Nephron (organoid): ENCODE data around the gene IGF2BP2.
"Not testable (repeated sequence)": the region's sequence is repeated elsewhere in the genome, so short reads cannot be mapped to it uniquely, and the experiment has no call there.

ENCODE experiments used
- H3K27ac Mint-ChIP-seq, 3 experiments: 2 replicates each; pipeline ENCODE4 v1.8.0; 2020; ENCODE audit warnings: mixed read lengths in 3 of 3, mild to moderate bottlenecking in 2 of 3, moderate library complexity in 1 of 3
- H3K27me3 Mint-ChIP-seq: 2 replicates; pipeline ENCODE4 v1.8.0; 2021; ENCODE audit warnings: low read depth, mild to moderate bottlenecking, moderate library complexity, mixed read lengths
- H3K36me3 Mint-ChIP-seq: 2 replicates; pipeline ENCODE4 v1.8.0; 2020; ENCODE audit warnings: low read depth, mixed read lengths
- H3K4me1 Mint-ChIP-seq: 2 replicates; pipeline ENCODE4 v1.8.0; 2020; ENCODE audit warnings: mixed read lengths
- H3K4me3 Mint-ChIP-seq, 3 experiments: 2 replicates each; pipeline ENCODE4 v1.8.0; 2020; ENCODE audit warnings: mild to moderate bottlenecking in 3 of 3, mixed read lengths in 3 of 3, moderate library complexity in 2 of 3
- H3K9me3 Mint-ChIP-seq: 2 replicates; pipeline ENCODE4 v1.8.0; 2020; ENCODE audit warnings: mixed read lengths
- TF ChIP-seq, protein P1 (sequence below), 3 experiments: fragments of 200-600 bp; sonication (generic); IDR thresholded peaks; one replicate each; pipeline ENCODE4 v1.5.0; 2021; ENCODE audit warnings: antibody characterized with exemption in 3 of 3; ENCODE audit not compliant: unreplicated experiment in 3 of 3

IGF2BP2 gene

DNA sequence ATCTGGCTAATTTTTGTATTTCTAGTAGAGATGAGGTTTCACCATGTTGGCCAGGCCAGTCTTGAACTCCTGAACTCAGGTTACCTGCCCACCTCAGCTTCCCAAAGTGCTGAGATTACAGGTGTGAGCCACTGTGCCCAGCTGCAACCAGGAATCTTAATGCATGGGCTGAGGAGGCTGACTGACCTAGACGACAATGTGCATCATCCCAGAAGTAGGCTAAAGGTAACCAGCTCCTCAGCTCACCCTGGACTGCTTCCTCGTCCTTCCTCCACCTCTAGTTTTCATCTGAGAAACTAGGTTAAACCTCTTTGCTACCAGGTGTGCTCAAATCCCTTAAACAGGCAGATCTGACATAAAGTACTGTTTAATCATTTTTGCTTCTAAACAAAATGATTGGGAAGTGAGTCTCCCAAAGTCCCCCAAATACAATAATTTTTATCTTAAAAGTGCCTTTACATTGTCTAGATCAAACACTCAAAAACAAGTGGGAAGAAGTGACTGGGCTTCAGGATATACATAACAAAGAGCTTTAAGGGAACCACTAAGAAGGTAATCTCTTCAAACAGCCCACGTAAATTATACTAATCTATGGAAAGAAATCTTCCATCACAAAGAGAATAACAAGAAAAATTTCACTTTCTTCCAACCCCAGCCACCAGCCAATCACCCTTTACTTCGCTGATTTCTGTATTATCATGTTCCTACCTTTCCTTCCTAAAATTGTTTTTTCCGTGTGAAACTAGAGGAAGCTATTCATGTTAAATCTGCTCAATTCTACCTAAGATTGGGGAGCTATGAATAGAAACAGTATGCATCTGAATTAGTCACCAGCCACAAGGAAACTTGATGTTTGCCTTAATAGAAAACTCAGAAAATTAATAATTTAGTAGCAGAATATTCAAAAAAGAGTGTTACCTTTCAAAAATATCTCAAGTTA is 34.7 kb downstream of the IGF2BP2 start:
- Mint-ChIP-seq H3K27ac (peak overlapping the region in 2 of 3 experiments; percentile 11 to 43), H3K9me3 (no peaks in the 10 kb centered on the region), H3K4me1 (peaks cover 30% of the 10 kb centered on the region), H3K27me3 (no peaks in the 10 kb centered on the region), H3K4me3 (no peak overlapping the region), H3K36me3 (peaks cover 13% of the 10 kb centered on the region)
- TF ChIP-seq, protein P1, sequence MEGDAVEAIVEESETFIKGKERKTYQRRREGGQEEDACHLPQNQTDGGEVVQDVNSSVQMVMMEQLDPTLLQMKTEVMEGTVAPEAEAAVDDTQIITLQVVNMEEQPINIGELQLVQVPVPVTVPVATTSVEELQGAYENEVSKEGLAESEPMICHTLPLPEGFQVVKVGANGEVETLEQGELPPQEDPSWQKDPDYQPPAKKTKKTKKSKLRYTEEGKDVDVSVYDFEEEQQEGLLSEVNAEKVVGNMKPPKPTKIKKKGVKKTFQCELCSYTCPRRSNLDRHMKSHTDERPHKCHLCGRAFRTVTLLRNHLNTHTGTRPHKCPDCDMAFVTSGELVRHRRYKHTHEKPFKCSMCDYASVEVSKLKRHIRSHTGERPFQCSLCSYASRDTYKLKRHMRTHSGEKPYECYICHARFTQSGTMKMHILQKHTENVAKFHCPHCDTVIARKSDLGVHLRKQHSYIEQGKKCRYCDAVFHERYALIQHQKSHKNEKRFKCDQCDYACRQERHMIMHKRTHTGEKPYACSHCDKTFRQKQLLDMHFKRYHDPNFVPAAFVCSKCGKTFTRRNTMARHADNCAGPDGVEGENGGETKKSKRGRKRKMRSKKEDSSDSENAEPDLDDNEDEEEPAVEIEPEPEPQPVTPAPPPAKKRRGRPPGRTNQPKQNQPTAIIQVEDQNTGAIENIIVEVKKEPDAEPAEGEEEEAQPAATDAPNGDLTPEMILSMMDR (IDR thresholded peaks at IDR 0.05; ENCODE audit: unreplicated experiment in 3 of 3): no peak

DNA sequence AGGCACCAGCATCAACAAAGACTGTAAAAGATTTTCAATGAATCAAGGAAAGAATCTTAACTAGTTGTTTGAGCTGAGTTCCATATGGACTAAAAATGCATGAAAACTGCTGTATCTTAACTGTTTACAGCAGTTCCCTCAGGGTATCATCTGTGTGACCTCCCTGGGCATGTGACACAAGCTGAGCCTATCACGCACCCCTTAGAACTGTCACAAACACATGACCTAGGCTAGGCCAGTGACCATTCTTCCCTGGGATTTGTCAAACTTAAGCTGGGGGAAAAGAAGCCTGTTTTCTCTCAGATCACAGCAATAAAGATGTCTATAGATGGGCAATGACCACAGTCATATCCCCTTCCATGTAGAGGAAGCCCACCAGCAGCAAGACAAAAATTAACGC is 35.7 kb downstream of the IGF2BP2 start:
- H3K27ac Mint-ChIP-seq: peak overlapping the region in 1 of 3 experiments; percentile 53
- TF ChIP-seq, protein P1 (IDR thresholded peaks at IDR 0.05; ENCODE audit: unreplicated experiment in 3 of 3): no peak
- H3K9me3 Mint-ChIP-seq: no peaks in the 10 kb centered on the region
- H3K27me3 Mint-ChIP-seq: peaks cover 2% of the 10 kb centered on the region
- peaks cover 30% of the 10 kb centered on the region for H3K4me1 Mint-ChIP-seq
- no peak overlapping the region for H3K4me3 Mint-ChIP-seq
- H3K36me3 Mint-ChIP-seq: peaks cover 15% of the 10 kb centered on the region

DNA sequence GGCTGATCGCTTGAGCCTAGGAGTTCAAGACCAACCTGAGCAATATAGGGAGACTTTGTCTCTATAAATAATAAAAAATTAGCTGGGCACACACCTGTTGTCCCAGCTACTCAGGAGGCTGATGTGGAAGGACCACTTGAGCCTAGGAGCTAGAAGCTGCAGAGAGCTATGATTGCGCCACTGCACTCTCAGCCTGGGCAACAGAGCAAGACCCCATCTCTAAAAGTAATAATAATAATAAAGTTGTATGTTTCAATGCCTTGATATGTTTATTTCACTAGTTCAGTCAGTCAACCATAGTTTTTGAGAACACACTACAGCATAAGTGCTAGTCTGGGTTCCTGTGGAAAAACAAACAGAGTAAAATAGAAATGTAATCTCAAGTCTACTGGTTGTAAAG is 36.5 kb downstream of the IGF2BP2 start:
- no peak overlapping the region for H3K27ac Mint-ChIP-seq
- TF ChIP-seq, protein P1 (IDR thresholded peaks at IDR 0.05; ENCODE audit: unreplicated experiment in 3 of 3): no peak
- H3K4me3 Mint-ChIP-seq: no peak overlapping the region
- peaks cover 18% of the 10 kb centered on the region for H3K36me3 Mint-ChIP-seq
- H3K27me3 Mint-ChIP-seq: peaks cover 3% of the 10 kb centered on the region
- H3K9me3 Mint-ChIP-seq: no peaks in the 10 kb centered on the region
- H3K4me1 Mint-ChIP-seq: peaks cover 30% of the 10 kb centered on the region

DNA sequence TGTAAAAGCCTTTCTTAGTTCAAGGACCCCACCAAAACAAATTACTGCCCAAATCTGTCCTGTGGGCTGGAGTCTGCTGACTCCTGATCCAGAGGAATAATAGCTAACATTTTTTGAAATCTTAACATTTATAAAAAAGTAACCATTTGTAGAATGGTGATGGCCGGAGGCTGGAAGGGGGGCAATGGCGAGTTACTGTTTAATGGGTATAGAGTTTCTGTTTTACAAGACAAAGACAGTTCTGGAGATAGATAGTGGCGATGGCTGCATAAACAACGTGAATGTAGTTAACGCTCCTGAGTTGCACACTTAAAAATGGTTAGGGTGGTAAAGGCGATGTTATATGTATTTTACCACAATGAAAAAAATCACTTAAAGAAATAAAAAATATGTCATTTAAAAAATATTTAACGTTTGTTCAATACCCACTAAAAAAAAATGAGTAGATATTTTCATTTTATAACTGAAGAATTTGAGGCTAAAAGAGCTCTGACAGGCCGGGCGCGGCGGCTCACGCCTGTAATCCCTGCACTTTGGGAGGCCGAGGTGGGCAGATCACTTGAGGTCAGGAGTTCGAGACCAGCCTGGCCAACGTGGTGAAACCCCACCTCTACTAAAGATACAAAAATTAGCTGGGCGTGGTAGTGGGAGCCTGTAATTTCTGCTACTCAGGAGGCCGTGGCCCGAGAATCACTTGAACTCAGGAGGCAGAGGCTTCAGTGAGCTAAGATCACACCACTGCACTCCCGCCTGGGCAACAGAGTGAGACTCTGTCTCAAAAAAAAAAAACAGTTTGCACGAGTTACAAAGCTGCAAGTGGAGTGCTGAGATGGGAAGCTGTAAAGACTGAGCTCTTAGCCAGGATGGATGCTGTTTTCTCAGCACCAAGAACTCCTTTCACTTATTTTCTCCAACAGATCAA is 37.6 kb downstream of the IGF2BP2 start:
- H3K4me3 Mint-ChIP-seq: no peak overlapping the region
- peaks cover 23% of the 10 kb centered on the region for H3K36me3 Mint-ChIP-seq
- H3K4me1 Mint-ChIP-seq: peaks cover 33% of the 10 kb centered on the region
- peaks cover 3% of the 10 kb centered on the region for H3K27me3 Mint-ChIP-seq
- H3K9me3 Mint-ChIP-seq: no peaks in the 10 kb centered on the region
- H3K27ac Mint-ChIP-seq: peak overlapping the region in 1 of 3 experiments; percentile 91
- TF ChIP-seq, protein P1 (IDR thresholded peaks at IDR 0.05; ENCODE audit: unreplicated experiment in 3 of 3): no peak

GRCh38 chr3:185786258-185786657 is 38.6 kb downstream of the IGF2BP2 start:
- not testable (repeated sequence) for H3K9me3 Mint-ChIP-seq, H3K27me3 Mint-ChIP-seq
- Mint-ChIP-seq H3K36me3 (peaks cover 23% of the 10 kb centered on the region), H3K4me1 (peaks cover 34% of the 10 kb centered on the region), H3K27ac (peak overlapping the region; percentile 17 to 91 (median 61)), H3K4me3 (peak overlapping the region in 1 of 3 experiments; percentile 13)

GRCh38 chr3:185784317-185784716 is 40.5 kb downstream of the IGF2BP2 start:
- TF ChIP-seq, protein P1 (IDR thresholded peaks at IDR 0.05; ENCODE audit: unreplicated experiment in 3 of 3): no peak

More at GRCh38 chr3:185784317-185784716, 40.5 kb downstream of the IGF2BP2 start:
- Mint-ChIP-seq H3K4me1 (peaks cover 35% of the 10 kb centered on the region), H3K27me3 (peaks cover 3% of the 10 kb centered on the region), H3K36me3 (peaks cover 23% of the 10 kb centered on the region), H3K9me3 (no peaks in the 10 kb centered on the region), H3K4me3 (no peak overlapping the region), H3K27ac (no peak overlapping the region)
